Measurements from ENCODE around the gene MYH10.

MYH10 gene

GRCh38 chr17:8602679-8603078, 27.8 kb downstream of the MYH10 start:
- no peak for DNase-seq

- DNase-seq: no peak
These were observed 31.0 kb downstream of the MYH10 start for GRCh38 chr17:8599351-8600011.

GRCh38 chr17:8598913-8599312, 31.6 kb downstream of the MYH10 start:
- no peak for DNase-seq

- no peak for DNase-seq
These were observed 36.7 kb downstream of the MYH10 start for GRCh38 chr17:8593830-8594229.

GRCh38 chr17:8593276-8593675, 37.2 kb downstream of the MYH10 start:
- no peak for DNase-seq

- no peak for DNase-seq
These were observed 41.5 kb downstream of the MYH10 start for GRCh38 chr17:8588877-8589554.

GRCh38 chr17:8586766-8587165, 43.8 kb downstream of the MYH10 start:
- DNase-seq: no peak

GRCh38 chr17:8585911-8586310, 44.6 kb downstream of the MYH10 start:
- no peak for DNase-seq

GRCh38 chr17:8583954-8584353, 46.6 kb downstream of the MYH10 start:
- no peak for DNase-seq

- DNase-seq: no peak
These were observed 49.4 kb downstream of the MYH10 start for GRCh38 chr17:8580952-8581658.

GRCh38 chr17:8577868-8578267, 52.7 kb downstream of the MYH10 start:
- DNase-seq: no peak

- DNase-seq: no peak
These were observed 53.8 kb downstream of the MYH10 start for GRCh38 chr17:8576559-8577294.

GRCh38 chr17:8574687-8575086, 55.8 kb downstream of the MYH10 start:
- no peak for DNase-seq

GRCh38 chr17:8572764-8573163, 57.8 kb downstream of the MYH10 start:
- no peak for DNase-seq

- DNase-seq: no peak
These were observed 66.4 kb downstream of the MYH10 start for GRCh38 chr17:8563981-8564602.

- DNase-seq: no peak
These were observed 67.3 kb downstream of the MYH10 start for GRCh38 chr17:8563024-8563776.

GRCh38 chr17:8558144-8558543, 72.4 kb downstream of the MYH10 start:
- DNase-seq: no peak

- DNase-seq: no peak
These were observed 73.2 kb downstream of the MYH10 start for GRCh38 chr17:8557176-8557806.

GRCh38 chr17:8556074-8556473, 74.5 kb downstream of the MYH10 start:
- DNase-seq: no peak

GRCh38 chr17:8555062-8555461, 75.5 kb downstream of the MYH10 start:
- no peak for DNase-seq

- DNase-seq: no peak
These were observed 77.8 kb downstream of the MYH10 start for GRCh38 chr17:8552577-8553320.

Data from NCI-H446 treated with DMSO at 0.1 percent for 48 hours (cell line).